ENCODE results near the gene LEAP2.

Gene LEAP2

GRCh38 chr5:132883261-132883834, 9.9 kb downstream of the LEAP2 start:
- DNase-seq = peak in 2 of 6 experiments; percentile 20 to 32

DNA sequence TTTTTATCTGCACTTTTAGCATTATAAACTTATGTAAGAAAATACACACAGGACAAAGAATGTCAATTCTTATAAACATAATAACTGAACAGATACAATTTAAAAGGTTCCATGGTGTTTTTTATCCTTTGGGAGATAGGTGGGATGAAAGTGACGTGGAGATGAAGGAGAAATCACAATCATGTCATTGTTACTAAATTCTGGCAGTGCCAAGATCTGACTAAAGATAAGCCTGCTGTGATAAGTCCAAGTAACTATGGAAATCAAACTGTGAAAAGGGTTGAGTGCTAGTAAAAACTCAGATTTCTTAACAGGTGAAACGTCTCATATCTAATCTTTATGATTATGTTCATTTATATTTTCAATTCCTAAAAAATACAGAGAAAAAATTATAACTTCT, 11.1 kb downstream of the LEAP2 start:
- no peak for DNase-seq

- no peak for DNase-seq
Observed at GRCh38 chr5:132886064-132886823, 12.8 kb downstream of the LEAP2 start.

GRCh38 chr5:132887283-132887682, 13.8 kb downstream of the LEAP2 start:
- no peak for DNase-seq

- no peak for DNase-seq
Observed at GRCh38 chr5:132889501-132889900, 16.0 kb downstream of the LEAP2 start.

- DNase-seq = no peak
Observed at GRCh38 chr5:132890817-132891216, 17.3 kb downstream of the LEAP2 start.

DNA sequence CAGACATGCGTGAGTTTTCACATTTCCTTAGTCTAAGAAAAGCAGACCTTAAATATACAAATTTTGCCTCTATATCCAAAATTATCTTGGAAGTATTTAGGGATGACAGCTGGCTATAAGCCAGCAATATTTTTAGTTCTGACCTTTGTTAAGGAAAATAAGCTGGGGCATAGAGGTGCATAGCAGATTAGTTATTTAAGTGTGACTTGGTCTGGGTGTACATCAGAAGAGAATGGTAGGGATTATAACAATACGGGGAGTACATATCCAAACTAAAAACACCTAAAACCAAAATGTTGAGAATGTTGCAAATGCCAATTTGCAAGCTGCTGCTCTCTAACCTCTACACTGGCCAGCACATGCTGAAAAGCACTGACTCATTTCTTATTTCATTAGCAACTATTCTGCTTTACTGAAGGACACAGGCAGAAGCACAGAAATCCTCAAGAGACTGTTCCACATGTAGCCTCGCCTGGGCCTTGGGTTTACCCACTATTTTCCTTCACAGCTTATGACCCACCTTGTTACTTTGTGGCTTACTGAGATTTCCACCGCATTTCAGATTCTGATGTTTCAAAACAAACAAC, 22.3 kb downstream of the LEAP2 start:
- DNase-seq = no peak

DNA sequence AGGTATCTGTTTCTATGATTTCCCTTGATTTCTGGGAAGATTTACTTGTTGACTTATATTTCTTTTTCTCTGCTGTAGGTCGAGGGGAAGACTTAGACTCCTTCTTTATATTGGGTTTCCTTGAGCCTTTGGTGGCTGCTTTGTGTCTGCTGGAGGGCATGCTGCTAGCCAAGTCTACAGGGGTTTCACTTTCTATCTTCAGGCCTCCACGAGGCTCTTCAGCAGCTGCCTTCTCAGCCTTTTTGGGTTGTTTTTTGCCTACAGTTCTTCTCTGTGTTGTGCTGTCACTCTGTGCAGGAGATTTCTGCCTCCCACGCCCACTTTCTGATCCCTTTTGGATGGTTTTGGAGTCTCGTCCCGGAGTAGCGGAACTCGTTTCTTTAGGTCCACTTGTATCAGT, 23.2 kb downstream of the LEAP2 start:
- DNase-seq = no peak

- no peak for DNase-seq
Observed at GRCh38 chr5:132898094-132898493, 24.6 kb downstream of the LEAP2 start.

- no peak for DNase-seq
Observed at GRCh38 chr5:132901036-132901435, 27.6 kb downstream of the LEAP2 start.

- no peak for DNase-seq
Observed at GRCh38 chr5:132901730-132902129, 28.3 kb downstream of the LEAP2 start.

- no peak for DNase-seq
Observed at GRCh38 chr5:132905938-132906337, 32.5 kb downstream of the LEAP2 start.

DNA sequence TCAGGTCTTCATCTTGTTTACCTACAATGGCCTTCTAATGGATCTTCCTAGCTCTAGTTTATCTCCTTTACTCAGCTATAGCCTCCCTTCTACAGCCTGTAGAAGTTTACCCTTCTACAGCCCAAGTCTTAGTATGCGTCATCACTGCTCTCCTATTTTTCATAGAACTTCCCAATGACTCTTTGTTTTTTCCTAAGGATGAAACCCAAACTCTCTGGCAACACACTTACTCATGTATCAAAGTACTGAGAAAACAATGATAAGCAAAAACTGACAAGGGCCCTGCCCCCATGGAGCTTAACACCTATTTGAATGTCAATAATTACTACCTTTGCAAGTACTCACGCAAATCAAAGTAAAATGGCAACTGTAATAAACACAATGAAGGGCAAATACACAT, 33.7 kb downstream of the LEAP2 start:
- DNase-seq = no peak

DNA sequence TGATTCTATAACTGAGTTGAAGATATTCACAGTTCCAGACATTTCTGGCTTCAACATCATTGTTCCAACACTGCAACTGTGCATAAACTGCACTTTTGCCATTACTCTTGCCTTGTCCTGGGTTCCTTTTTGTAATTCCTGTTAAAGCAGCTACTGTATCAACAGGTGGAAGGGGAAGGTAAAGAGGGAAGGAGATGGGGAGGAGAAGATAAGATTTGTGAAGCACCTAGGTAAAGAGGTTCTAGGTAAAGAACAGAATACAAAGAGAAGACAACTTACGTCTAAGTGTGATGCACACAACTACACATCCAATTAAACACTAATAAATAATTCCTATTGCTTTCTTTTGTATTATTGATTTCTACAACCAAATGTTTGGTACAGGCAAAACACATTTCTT, 36.2 kb downstream of the LEAP2 start:
- DNase-seq = no peak

DNA sequence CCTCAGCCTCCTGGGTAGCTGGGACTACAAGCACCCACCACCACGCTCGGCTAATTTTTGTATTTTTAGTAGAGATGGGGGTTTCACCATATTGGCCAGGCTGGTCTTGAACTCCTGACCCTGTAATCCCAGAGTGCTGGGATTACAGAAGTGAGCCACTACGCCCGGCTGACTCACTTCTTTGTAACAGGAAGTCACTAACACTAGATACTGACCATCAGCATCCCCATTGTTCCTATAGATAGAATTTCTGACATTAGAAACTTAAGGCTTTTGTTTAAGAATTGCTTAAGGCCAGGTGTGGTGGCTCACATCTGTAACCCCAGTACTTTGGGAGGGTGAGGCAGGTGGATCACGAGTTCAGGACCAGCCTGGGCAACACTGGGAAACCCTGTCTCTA, 42.2 kb downstream of the LEAP2 start:
- DNase-seq = no peak

DNA sequence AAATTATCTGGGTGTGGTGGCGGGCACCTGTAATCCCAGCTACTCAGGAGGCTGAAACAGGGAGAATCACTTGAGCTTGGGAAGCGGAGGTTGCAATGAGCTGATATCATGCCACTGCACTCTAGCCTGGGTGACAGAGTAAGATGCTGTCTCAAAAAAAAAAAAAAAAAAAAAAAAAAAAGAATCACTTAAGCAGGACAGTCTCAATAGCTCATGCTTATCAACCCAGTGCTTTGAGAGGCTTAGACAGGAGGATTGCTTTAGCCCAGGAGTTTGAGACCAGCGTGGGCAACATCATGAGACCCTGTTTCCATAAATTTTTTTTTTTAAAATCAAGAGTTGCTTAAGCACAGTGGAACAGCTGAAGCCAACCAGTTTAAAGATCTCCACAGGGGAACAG, 42.6 kb downstream of the LEAP2 start:
- no peak for DNase-seq

All from stimulated activated naive CD4-positive, alpha-beta T cell (primary cell).